GM21390 (cell line): ENCODE measurements around the gene CTDSPL.
"Not testable (repeated sequence)": the region's sequence is repeated elsewhere in the genome, so short reads cannot be mapped to it uniquely, and the experiment has no call there.

Experiments used
- ATAC-seq: cut with Tn5 transposase; IDR thresholded peaks from one replicate; pipeline ENCODE4 v1.9.1; 2021; ENCODE audit not compliant: unreplicated experiment

The CTDSPL gene

GRCh38 chr3:37861620-37862041, at the start of gene CTDSPL:
CTDSPL (plus strand) TSS chr3:37861880; CDS start chr3:37862200, 320 bp downstream.
- no peak for ATAC-seq

GRCh38 chr3:37812499-37812896, 49.2 kb upstream of the CTDSPL start:
- no peak for ATAC-seq

- no peak for ATAC-seq
Measured at GRCh38 chr3:37813403-37813802, 48.3 kb upstream of the CTDSPL start.

- ATAC-seq, result no peak
Measured at GRCh38 chr3:37814547-37814946, 47.1 kb upstream of the CTDSPL start.

- not testable (repeated sequence) for ATAC-seq
Measured at GRCh38 chr3:37815156-37815555, 46.5 kb upstream of the CTDSPL start.

GRCh38 chr3:37816271-37816670, 45.4 kb upstream of the CTDSPL start:
- ATAC-seq, result no peak

GRCh38 chr3:37819591-37819990, 42.1 kb upstream of the CTDSPL start:
- no peak for ATAC-seq

GRCh38 chr3:37820286-37820685, 41.4 kb upstream of the CTDSPL start:
- ATAC-seq, result no peak

- no peak for ATAC-seq
Measured at GRCh38 chr3:37823189-37823588, 38.5 kb upstream of the CTDSPL start.

GRCh38 chr3:37824090-37824953, 37.4 kb upstream of the CTDSPL start:
- no peak for ATAC-seq

- ATAC-seq, result no peak
Measured at GRCh38 chr3:37824954-37825328, 36.7 kb upstream of the CTDSPL start.

GRCh38 chr3:37825744-37826400, 35.8 kb upstream of the CTDSPL start:
- ATAC-seq, result no peak

- ATAC-seq, result no peak
Measured at GRCh38 chr3:37826502-37826901, 35.2 kb upstream of the CTDSPL start.

- no peak for ATAC-seq
Measured at GRCh38 chr3:37826933-37827332, 34.7 kb upstream of the CTDSPL start.

GRCh38 chr3:37832480-37832879, 29.2 kb upstream of the CTDSPL start:
- ATAC-seq, result no peak

GRCh38 chr3:37833302-37834186, 28.1 kb upstream of the CTDSPL start:
- ATAC-seq, result no peak

- ATAC-seq, result no peak
Measured at GRCh38 chr3:37836589-37836988, 25.1 kb upstream of the CTDSPL start.

- no peak for ATAC-seq
Measured at GRCh38 chr3:37847689-37848088, 14.0 kb upstream of the CTDSPL start.

GRCh38 chr3:37849146-37849923, 12.3 kb upstream of the CTDSPL start:
- no peak for ATAC-seq

- ATAC-seq, result no peak
Measured at GRCh38 chr3:37852097-37852496, 9.6 kb upstream of the CTDSPL start.

GRCh38 chr3:37852771-37853170, 8.9 kb upstream of the CTDSPL start:
- ATAC-seq, result no peak
